GM23338 (cell line): ENCODE measurements around the gene PHACTR1. TPM values are rescaled to one million over a fixed set of nuclear protein-coding genes. Genes with fewer than 3 reads are reported as not detected.

Experiments used
- ATAC-seq: fragments of 200-7000 bp; cut with Tn5 transposase; 3 replicates; pipeline ENCODE4 v1.9.1; 2020
- DNase-seq: peaks from one replicate; pipeline ENCODE4 v3.0.0-alpha.2; 2015; ENCODE audit warnings: low spot score
- H2AFZ ChIP-seq: fragments of 200-600 bp; sonication (generic); 2 replicates; pipeline ENCODE4 v1.8.0; 2016; ENCODE audit warnings: antibody characterized with exemption, mild to moderate bottlenecking, moderate library complexity
- H3F3A ChIP-seq: fragments of 200-600 bp; sonication (generic); replicated peaks from 2 replicates; pipeline ENCODE4 v1.8.0; 2017; ENCODE audit warnings: antibody characterized with exemption, mixed run types, low read depth
- H3K27ac ChIP-seq: fragments of 200-600 bp; sonication (generic); 2 replicates; pipeline ENCODE4 v1.6.1; 2016; ENCODE audit warnings: low read depth
- H3K27me3 ChIP-seq: fragments of 200-600 bp; sonication (generic); 2 replicates; pipeline ENCODE4 v1.8.0; 2016; ENCODE audit warnings: mild to moderate bottlenecking, mixed run types, moderate library complexity; ENCODE audit not compliant: insufficient read depth
- H3K36me3 ChIP-seq: fragments of 200-600 bp; sonication (generic); 2 replicates; pipeline ENCODE4 v1.8.0; 2016; ENCODE audit warnings: mild to moderate bottlenecking; ENCODE audit not compliant: insufficient read depth
- H3K4me1 ChIP-seq: fragments of 200-600 bp; sonication (generic); 2 replicates; pipeline ENCODE4 v1.8.0; 2016; ENCODE audit warnings: mild to moderate bottlenecking, moderate library complexity; ENCODE audit not compliant: insufficient read depth
- H3K4me2 ChIP-seq: fragments of 200-600 bp; sonication (generic); 2 replicates; pipeline ENCODE4 v1.7.1; 2017; ENCODE audit warnings: mixed run types
- H3K4me3 ChIP-seq: fragments of 200-600 bp; sonication (generic); 2 replicates; pipeline ENCODE4 v1.6.1; 2016; ENCODE audit warnings: mixed run types
- H3K79me2 ChIP-seq: fragments of 200-600 bp; sonication (generic); replicated peaks from 2 replicates; pipeline ENCODE4 v1.8.0; 2017; ENCODE audit warnings: mild to moderate bottlenecking; ENCODE audit not compliant: insufficient read depth
- H3K9me2 ChIP-seq: fragments of 200-600 bp; sonication (generic); 2 replicates; pipeline ENCODE4 v1.8.0; 2017; ENCODE audit not compliant: insufficient read depth
- H4K20me1 ChIP-seq: fragments of 200-600 bp; sonication (generic); replicated peaks from 2 replicates; pipeline ENCODE4 v1.8.0; 2017; ENCODE audit warnings: mild to moderate bottlenecking; ENCODE audit not compliant: insufficient read depth
- H3K27ac Mint-ChIP-seq: 2 replicates; pipeline ENCODE4 v1.8.0; 2020; ENCODE audit warnings: inconsistent platforms, mild to moderate bottlenecking, moderate library complexity, mixed read lengths
- H3K27me3 Mint-ChIP-seq: 3 replicates; pipeline ENCODE4 v1.8.0; 2022; ENCODE audit warnings: low read depth, mild to moderate bottlenecking, moderate library complexity, mixed read lengths, inconsistent platforms; ENCODE audit not compliant: insufficient read depth, poor library complexity
- H3K36me3 Mint-ChIP-seq: 3 replicates; pipeline ENCODE4 v1.8.0; 2021; ENCODE audit warnings: low read depth, mild to moderate bottlenecking, inconsistent platforms, moderate library complexity, mixed read lengths
- H3K4me1 Mint-ChIP-seq: 3 replicates; pipeline ENCODE4 v1.8.0; 2020; ENCODE audit warnings: mild to moderate bottlenecking, inconsistent platforms, mixed read lengths
- H3K4me3 Mint-ChIP-seq: 3 replicates; pipeline ENCODE4 v1.8.0; 2021; ENCODE audit warnings: moderate library complexity, mild to moderate bottlenecking, inconsistent platforms, mixed read lengths
- H3K9me3 Mint-ChIP-seq: 3 replicates; pipeline ENCODE4 v1.8.0; 2020; ENCODE audit warnings: moderate library complexity, mild to moderate bottlenecking, inconsistent platforms, mixed read lengths
- CREB1 ChIP-seq: fragments of 250-450 bp; sonication (Bioruptor Pico); IDR thresholded peaks from 2 replicates; pipeline ENCODE4 v1.5.0; 2020; ENCODE audit warnings: low read depth, mild to moderate bottlenecking, moderate library complexity
- ETS1 ChIP-seq: IDR thresholded peaks from 2 replicates; pipeline ENCODE4 v1.6.1; 2016; ENCODE audit warnings: antibody characterized with exemption
- EZH2 ChIP-seq: fragments of 200-600 bp; sonication (generic); IDR thresholded peaks from one replicate; pipeline ENCODE4 v1.8.0; 2017; ENCODE audit warnings: antibody characterized with exemption, mild to moderate bottlenecking, low read depth; ENCODE audit not compliant: unreplicated experiment
- JUNB ChIP-seq: IDR thresholded peaks from one replicate; pipeline ENCODE4 v1.6.1; 2016; ENCODE audit warnings: antibody characterized with exemption; ENCODE audit not compliant: unreplicated experiment
- NANOG ChIP-seq: IDR thresholded peaks from 2 replicates; pipeline ENCODE4 v1.6.1; 2016; ENCODE audit warnings: antibody characterized with exemption, borderline replicate concordance
- POLR2AphosphoS5 ChIP-seq: IDR thresholded peaks from 2 replicates; pipeline ENCODE4 v1.6.1; 2016; ENCODE audit warnings: antibody characterized with exemption, low read depth
- STAT1 ChIP-seq: IDR thresholded peaks from one replicate; pipeline ENCODE4 v1.6.1; 2016; ENCODE audit warnings: antibody characterized with exemption; ENCODE audit not compliant: unreplicated experiment
- ZNF114 ChIP-seq: fragments of 250-450 bp; sonication (Bioruptor Pico); IDR thresholded peaks from 2 replicates; pipeline ENCODE4 v1.5.0; 2020; ENCODE audit warnings: mild to moderate bottlenecking, moderate library complexity
- ZNF331 ChIP-seq: fragments of 250-450 bp; sonication (Bioruptor Pico); IDR thresholded peaks from 2 replicates; pipeline ENCODE4 v1.5.0; 2020; ENCODE audit warnings: low read depth, mild to moderate bottlenecking, moderate library complexity
- polyA plus RNA-seq: library from polyadenylated mRNA; unstranded; fragments of >200 nt; fragmentation: Nextera tagmentation; extraction: Ambion mirVana; gene quantifications from 2 replicates; pipeline ENCODE4 v1.2.1, GENCODE V29; 2016
- total RNA-seq: library from RNA; depleted of rRNA; stranded (reverse); fragments of >200 nt; shearing (Covaris generic); gene quantifications from 2 replicates; pipeline ENCODE4 v1.2.3, GENCODE V29; 2014
- TF ChIP-seq, protein P1 (sequence below): IDR thresholded peaks from one replicate; pipeline ENCODE4 v1.6.1; 2018; ENCODE audit warnings: antibody characterized with exemption; ENCODE audit not compliant: unreplicated experiment
- TF ChIP-seq, protein P2 (sequence below), 2 experiments: fragments of 200-600 bp in 1 of 2; sonication (generic) in 1 of 2; conservative IDR thresholded peaks; 2 replicates each; pipeline versions ENCODE4 v1.5.1 to v1.6.1; 2016 to 2017; ENCODE audit warnings: antibody characterized with exemption in 2 of 2, low read depth in 2 of 2, mild to moderate bottlenecking in 2 of 2, moderate library complexity in 1 of 2

PHACTR1 gene
- total and polyA plus RNA-seq, 2 experiments from 2014 or later = 5.9 to 19.3 TPM

- Histone ChIP-seq H3K4me3 (no peak overlapping the region), H4K20me1 (peaks cover 9% of the 10 kb centered on the region; the same call in 1 of the 2 replicates), H3F3A (no peaks in the 10 kb centered on the region), H3K27ac (no peak overlapping the region), H3K27me3 (no peaks in the 10 kb centered on the region), H3K36me3 (peaks cover 33% of the 10 kb centered on the region), H3K79me2 (no peaks in the 10 kb centered on the region), H3K4me2 (no peak overlapping the region), H3K9me2 (no peaks in the 10 kb centered on the region), H2AFZ (no peak overlapping the region), H3K4me1 (no peaks in the 10 kb centered on the region)
- TF ChIP-seq, protein P1, sequence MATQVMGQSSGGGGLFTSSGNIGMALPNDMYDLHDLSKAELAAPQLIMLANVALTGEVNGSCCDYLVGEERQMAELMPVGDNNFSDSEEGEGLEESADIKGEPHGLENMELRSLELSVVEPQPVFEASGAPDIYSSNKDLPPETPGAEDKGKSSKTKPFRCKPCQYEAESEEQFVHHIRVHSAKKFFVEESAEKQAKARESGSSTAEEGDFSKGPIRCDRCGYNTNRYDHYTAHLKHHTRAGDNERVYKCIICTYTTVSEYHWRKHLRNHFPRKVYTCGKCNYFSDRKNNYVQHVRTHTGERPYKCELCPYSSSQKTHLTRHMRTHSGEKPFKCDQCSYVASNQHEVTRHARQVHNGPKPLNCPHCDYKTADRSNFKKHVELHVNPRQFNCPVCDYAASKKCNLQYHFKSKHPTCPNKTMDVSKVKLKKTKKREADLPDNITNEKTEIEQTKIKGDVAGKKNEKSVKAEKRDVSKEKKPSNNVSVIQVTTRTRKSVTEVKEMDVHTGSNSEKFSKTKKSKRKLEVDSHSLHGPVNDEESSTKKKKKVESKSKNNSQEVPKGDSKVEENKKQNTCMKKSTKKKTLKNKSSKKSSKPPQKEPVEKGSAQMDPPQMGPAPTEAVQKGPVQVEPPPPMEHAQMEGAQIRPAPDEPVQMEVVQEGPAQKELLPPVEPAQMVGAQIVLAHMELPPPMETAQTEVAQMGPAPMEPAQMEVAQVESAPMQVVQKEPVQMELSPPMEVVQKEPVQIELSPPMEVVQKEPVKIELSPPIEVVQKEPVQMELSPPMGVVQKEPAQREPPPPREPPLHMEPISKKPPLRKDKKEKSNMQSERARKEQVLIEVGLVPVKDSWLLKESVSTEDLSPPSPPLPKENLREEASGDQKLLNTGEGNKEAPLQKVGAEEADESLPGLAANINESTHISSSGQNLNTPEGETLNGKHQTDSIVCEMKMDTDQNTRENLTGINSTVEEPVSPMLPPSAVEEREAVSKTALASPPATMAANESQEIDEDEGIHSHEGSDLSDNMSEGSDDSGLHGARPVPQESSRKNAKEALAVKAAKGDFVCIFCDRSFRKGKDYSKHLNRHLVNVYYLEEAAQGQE = no peak
- TF ChIP-seq JUNB = no peak
- TF ChIP-seq, protein P2, sequence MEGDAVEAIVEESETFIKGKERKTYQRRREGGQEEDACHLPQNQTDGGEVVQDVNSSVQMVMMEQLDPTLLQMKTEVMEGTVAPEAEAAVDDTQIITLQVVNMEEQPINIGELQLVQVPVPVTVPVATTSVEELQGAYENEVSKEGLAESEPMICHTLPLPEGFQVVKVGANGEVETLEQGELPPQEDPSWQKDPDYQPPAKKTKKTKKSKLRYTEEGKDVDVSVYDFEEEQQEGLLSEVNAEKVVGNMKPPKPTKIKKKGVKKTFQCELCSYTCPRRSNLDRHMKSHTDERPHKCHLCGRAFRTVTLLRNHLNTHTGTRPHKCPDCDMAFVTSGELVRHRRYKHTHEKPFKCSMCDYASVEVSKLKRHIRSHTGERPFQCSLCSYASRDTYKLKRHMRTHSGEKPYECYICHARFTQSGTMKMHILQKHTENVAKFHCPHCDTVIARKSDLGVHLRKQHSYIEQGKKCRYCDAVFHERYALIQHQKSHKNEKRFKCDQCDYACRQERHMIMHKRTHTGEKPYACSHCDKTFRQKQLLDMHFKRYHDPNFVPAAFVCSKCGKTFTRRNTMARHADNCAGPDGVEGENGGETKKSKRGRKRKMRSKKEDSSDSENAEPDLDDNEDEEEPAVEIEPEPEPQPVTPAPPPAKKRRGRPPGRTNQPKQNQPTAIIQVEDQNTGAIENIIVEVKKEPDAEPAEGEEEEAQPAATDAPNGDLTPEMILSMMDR (conservative IDR thresholded peaks at IDR 0.05; ENCODE audit: low read depth in 2 of 2) = no peak
- TF ChIP-seq POLR2AphosphoS5 = no peak
- no peak for TF ChIP-seq STAT1
- TF ChIP-seq ZNF114 (CRISPR knock-in tag) = no peak
- TF ChIP-seq CREB1 (CRISPR knock-in tag) = no peak
- no peaks in the 10 kb centered on the region for H3K9me3 Mint-ChIP-seq
- DNase-seq (no peak), ATAC-seq (no peak)
- H3K4me3 Mint-ChIP-seq = no peak overlapping the region
- H3K36me3 Mint-ChIP-seq = peaks cover 52% of the 10 kb centered on the region
- H3K27me3 Mint-ChIP-seq = no peaks in the 10 kb centered on the region
- no peak overlapping the region for H3K27ac Mint-ChIP-seq
- H3K4me1 Mint-ChIP-seq = no peaks in the 10 kb centered on the region
Observed at GRCh38 chr6:13308332-13308731, 591.8 kb downstream of the PHACTR1 start.

GRCh38 chr6:13311155-13311554 is 594.6 kb downstream of the PHACTR1 start:
- Mint-ChIP-seq H3K27ac (no peak overlapping the region), H3K9me3 (no peaks in the 10 kb centered on the region), H3K4me3 (no peak overlapping the region), H3K36me3 (peaks cover 51% of the 10 kb centered on the region), H3K27me3 (no peaks in the 10 kb centered on the region), H3K4me1 (no peaks in the 10 kb centered on the region)
- DNase-seq (no peak), ATAC-seq (no peak)
- Histone ChIP-seq H2AFZ (no peak overlapping the region), H3K36me3 (peaks cover 36% of the 10 kb centered on the region; the same call in 1 of the 2 replicates), H3K4me3 (no peak overlapping the region), H3K4me2 (no peak overlapping the region), H3F3A (no peaks in the 10 kb centered on the region), H3K27ac (no peak overlapping the region), H3K27me3 (no peaks in the 10 kb centered on the region), H3K4me1 (no peaks in the 10 kb centered on the region), H3K9me2 (no peaks in the 10 kb centered on the region), H3K79me2 (no peaks in the 10 kb centered on the region), H4K20me1 (peaks cover 4% of the 10 kb centered on the region; the same call in 1 of the 2 replicates)
- TF ChIP-seq ETS1 = no peak
- TF ChIP-seq, protein P1 = no peak
- no peak for TF ChIP-seq ZNF114 (CRISPR knock-in tag)
- no peak for TF ChIP-seq ZNF331 (CRISPR knock-in tag)
- no peak for TF ChIP-seq EZH2
- TF ChIP-seq NANOG = no peak
- no peak for TF ChIP-seq POLR2AphosphoS5
